ENCODE measurements around the gene HCN3.
A peak's percentile ranks its signal among the peaks of the same experiment; 100 is the strongest.
"Not testable (repeated sequence)": the region's sequence is repeated elsewhere in the genome, so short reads cannot be mapped to it uniquely, and the experiment has no call there.

Gene HCN3

GRCh38 chr1:155313261-155313660, 36.0 kb downstream of the HCN3 start:
- peak; percentile 11 for DNase-seq (ENCODE audit: low spot score)

- no peak for DNase-seq (ENCODE audit: low spot score)
Observed at GRCh38 chr1:155316922-155317321, 39.7 kb downstream of the HCN3 start.

- DNase-seq (ENCODE audit: low spot score), result no peak
Observed at GRCh38 chr1:155318082-155318481, 40.8 kb downstream of the HCN3 start.

- no peak for DNase-seq (ENCODE audit: low spot score)
Observed at GRCh38 chr1:155319536-155319935, 42.3 kb downstream of the HCN3 start.

- no peak for DNase-seq (ENCODE audit: low spot score)
Observed at GRCh38 chr1:155320252-155320651, 43.0 kb downstream of the HCN3 start.

GRCh38 chr1:155320661-155321617, 43.7 kb downstream of the HCN3 start, which contains the start of gene RUSC1:
RUSC1 (plus strand) TSS chr1:155320894; CDS start chr1:155321774, 880 bp downstream.
- peak; percentile 82 for DNase-seq (ENCODE audit: low spot score)

GRCh38 chr1:155321639-155322503, 44.6 kb downstream of the HCN3 start:
- no peak for DNase-seq (ENCODE audit: low spot score)

GRCh38 chr1:155322571-155322952, 45.3 kb downstream of the HCN3 start:
- peak; percentile 8 for DNase-seq (ENCODE audit: low spot score)

GRCh38 chr1:155322953-155323728, 45.9 kb downstream of the HCN3 start:
- peak; percentile 82 for DNase-seq (ENCODE audit: low spot score)

GRCh38 chr1:155323729-155324036, 46.4 kb downstream of the HCN3 start:
- DNase-seq (ENCODE audit: low spot score), result peak; percentile 78

GRCh38 chr1:155324037-155324716, 46.9 kb downstream of the HCN3 start:
- peak; percentile 94 for DNase-seq (ENCODE audit: low spot score)

- no peak for DNase-seq (ENCODE audit: low spot score)
Observed at GRCh38 chr1:155324717-155325602, 47.7 kb downstream of the HCN3 start.

GRCh38 chr1:155325603-155325893, 48.3 kb downstream of the HCN3 start:
- no peak for DNase-seq (ENCODE audit: low spot score)

GRCh38 chr1:155326020-155326526, 48.8 kb downstream of the HCN3 start:
- no peak for DNase-seq (ENCODE audit: low spot score)

- DNase-seq (ENCODE audit: low spot score), result no peak
Observed at GRCh38 chr1:155326631-155327037, 49.4 kb downstream of the HCN3 start.

GRCh38 chr1:155327981-155328380, 50.7 kb downstream of the HCN3 start:
- DNase-seq (ENCODE audit: low spot score), result no peak

GRCh38 chr1:155328856-155329255, 51.6 kb downstream of the HCN3 start:
- not testable (repeated sequence) for DNase-seq (ENCODE audit: low spot score)

GRCh38 chr1:155329980-155330598, 52.8 kb downstream of the HCN3 start:
- DNase-seq (ENCODE audit: low spot score), result no peak

- DNase-seq (ENCODE audit: low spot score), result no peak
Observed at GRCh38 chr1:155334962-155335361, 57.7 kb downstream of the HCN3 start.
